Kidney epithelial cell (primary cell): ENCODE results near the gene ROS1. TPM values are rescaled to one million over a fixed set of nuclear protein-coding genes. Genes with fewer than 3 reads are reported as not detected.
"Not testable (repeated sequence)": the region's sequence is repeated elsewhere in the genome, so short reads cannot be mapped to it uniquely, and the experiment has no call there.

ENCODE experiments used
- DNase-seq: peaks from one replicate; pipeline ENCODE4 v3.0.0-alpha.2; 2010; ENCODE audit warnings: low read depth
- H3K27me3 ChIP-seq: 2 replicates; pipeline ENCODE4 v1.6.0; 2011; ENCODE audit warnings: low read length; ENCODE audit not compliant: control insufficient read depth, insufficient read depth
- H3K36me3 ChIP-seq: 2 replicates; pipeline ENCODE4 v1.5.1; 2011; ENCODE audit warnings: low read length; ENCODE audit not compliant: control insufficient read depth, insufficient read depth
- H3K4me3 ChIP-seq: 2 replicates; pipeline ENCODE4 v1.5.1; 2011; ENCODE audit warnings: low read depth, mild to moderate bottlenecking, control low read depth, low read length
- total RNA-seq: library from RNA; depleted of rRNA; stranded (reverse); fragments of >200 nt; gene quantifications from 2 replicates; pipeline ENCODE4 v1.2.3, GENCODE V29; 2015
- TF ChIP-seq, protein P1 (sequence below): IDR thresholded peaks from 2 replicates; pipeline ENCODE4 v1.5.1; 2011; ENCODE audit warnings: mild to moderate bottlenecking, moderate library complexity, low read length, control low read depth, inconsistent platforms; ENCODE audit not compliant: insufficient read depth, poor library complexity, severe bottlenecking

ROS1 gene
- total RNA-seq, 1 donor from 2014 or later, result 0.04 TPM

DNA sequence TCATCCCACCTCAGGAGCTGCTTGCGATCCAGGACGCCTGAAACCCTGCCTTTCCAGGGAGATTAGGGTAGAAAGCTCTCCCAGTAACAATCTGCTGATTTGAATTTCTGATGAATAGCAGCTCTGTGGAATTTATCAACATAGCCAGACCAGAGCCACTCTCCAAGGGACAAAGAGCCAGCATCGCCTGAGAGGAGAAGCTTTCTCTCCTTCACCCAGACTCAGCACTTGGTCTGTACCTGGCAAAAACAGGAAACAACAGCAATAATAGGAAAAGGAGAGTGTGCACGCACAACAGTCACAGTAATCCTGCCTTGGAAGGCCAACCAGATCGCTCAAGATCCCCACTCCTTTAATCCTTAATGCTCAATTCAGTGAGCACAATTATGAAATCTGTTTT, 22.3 kb upstream of the ROS1 start:
- DNase-seq, result no peak
- Histone ChIP-seq H3K27me3 (no peaks in the 10 kb centered on the region), H3K36me3 (no peaks in the 10 kb centered on the region), H3K4me3 (no peak overlapping the region)
- TF ChIP-seq, protein P1, sequence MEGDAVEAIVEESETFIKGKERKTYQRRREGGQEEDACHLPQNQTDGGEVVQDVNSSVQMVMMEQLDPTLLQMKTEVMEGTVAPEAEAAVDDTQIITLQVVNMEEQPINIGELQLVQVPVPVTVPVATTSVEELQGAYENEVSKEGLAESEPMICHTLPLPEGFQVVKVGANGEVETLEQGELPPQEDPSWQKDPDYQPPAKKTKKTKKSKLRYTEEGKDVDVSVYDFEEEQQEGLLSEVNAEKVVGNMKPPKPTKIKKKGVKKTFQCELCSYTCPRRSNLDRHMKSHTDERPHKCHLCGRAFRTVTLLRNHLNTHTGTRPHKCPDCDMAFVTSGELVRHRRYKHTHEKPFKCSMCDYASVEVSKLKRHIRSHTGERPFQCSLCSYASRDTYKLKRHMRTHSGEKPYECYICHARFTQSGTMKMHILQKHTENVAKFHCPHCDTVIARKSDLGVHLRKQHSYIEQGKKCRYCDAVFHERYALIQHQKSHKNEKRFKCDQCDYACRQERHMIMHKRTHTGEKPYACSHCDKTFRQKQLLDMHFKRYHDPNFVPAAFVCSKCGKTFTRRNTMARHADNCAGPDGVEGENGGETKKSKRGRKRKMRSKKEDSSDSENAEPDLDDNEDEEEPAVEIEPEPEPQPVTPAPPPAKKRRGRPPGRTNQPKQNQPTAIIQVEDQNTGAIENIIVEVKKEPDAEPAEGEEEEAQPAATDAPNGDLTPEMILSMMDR, result no peak

DNA sequence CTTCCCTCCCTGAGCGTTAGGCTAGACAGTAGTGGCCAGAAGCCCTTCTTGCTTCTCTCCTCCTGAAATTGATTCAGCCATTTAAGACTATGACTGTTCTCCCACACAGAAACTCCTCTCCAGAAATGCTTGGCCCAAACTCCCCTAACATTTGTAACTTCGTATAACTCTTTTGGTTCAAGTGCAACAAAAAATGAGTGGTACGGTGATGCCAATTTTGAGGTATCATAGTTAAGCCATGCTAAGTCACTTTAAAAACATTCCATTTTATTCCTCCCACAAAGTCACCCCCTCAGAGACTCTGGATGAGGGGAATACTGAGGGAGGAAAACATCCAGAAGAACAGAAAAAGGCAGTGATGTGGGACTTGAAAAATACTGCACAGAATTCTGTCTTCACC, 21.1 kb upstream of the ROS1 start:
- Histone ChIP-seq H3K36me3 (no peaks in the 10 kb centered on the region), H3K4me3 (no peak overlapping the region), H3K27me3 (no peaks in the 10 kb centered on the region)
- no peak for DNase-seq
- TF ChIP-seq, protein P1, result no peak

DNA sequence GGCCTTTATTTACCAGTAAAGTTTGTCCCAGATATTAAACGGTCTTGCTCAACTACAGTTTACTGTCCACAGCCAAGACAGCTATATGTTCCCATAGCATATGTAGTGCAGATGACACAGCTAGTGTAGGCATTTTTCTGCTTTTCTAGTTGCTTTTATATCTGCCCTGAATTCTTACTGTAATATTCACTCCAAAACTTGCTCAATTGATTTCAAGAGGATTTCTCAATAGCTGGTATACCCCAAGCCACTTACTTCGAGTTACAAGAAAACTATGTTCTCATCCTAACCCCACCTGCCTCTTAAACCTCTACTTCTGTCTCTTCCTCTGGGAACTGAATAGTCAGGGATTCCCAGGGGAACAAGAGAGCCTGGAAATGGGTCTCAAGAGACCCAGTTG, 18.9 kb upstream of the ROS1 start:
- H3K27me3 ChIP-seq, result no peaks in the 10 kb centered on the region

DNA sequence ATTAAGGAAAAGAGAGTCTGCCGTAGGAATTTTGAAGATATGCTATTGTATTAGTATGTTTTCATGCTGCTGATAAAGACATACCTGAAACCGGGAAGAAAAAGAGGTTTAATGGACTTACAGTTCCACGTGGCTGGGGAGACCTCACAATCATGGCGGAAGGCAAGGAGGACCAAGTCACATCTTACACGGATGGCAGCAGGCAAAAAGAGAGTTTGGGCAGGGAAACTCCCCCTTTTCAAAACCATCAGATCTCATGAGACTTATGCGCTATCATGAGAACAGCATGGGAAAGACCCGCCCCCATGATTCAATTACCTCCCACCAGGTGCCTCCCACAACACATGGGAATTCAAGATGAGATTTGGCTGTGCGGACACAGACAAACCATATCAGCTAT, 16.6 kb upstream of the ROS1 start:
- not testable (repeated sequence) for H3K27me3 ChIP-seq, H3K36me3 ChIP-seq, DNase-seq, H3K4me3 ChIP-seq

More for the DNA sequence above, 18.9 kb upstream of the ROS1 start:
- Histone ChIP-seq H3K36me3 (no peaks in the 10 kb centered on the region), H3K4me3 (no peak overlapping the region)
- DNase-seq, result no peak
- TF ChIP-seq, protein P1, result no peak

DNA sequence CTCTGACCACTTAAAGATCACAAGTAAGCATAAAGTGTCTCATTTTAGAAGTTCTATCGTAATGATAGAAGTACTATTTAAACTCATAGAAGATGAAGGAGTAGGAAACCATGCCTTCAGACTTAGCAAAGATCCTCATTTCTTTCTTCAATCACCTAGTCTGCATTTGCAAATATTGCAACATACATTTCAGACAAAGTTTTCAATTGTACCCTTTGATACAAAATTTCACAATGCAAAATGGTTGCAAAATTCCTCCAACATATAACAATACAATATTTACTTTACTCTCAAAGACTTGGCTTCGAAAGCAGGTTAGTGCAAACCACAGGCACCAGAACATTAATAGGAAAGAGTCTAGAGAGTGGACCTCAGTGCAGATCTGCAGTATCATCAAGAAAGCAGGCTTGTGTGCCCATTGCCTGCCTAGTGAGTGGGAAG, 16.1 kb upstream of the ROS1 start:
- H3K36me3 ChIP-seq, result no peaks in the 10 kb centered on the region
- no peak overlapping the region for H3K4me3 ChIP-seq
- no peak for DNase-seq
- TF ChIP-seq, protein P1, result no peak
- no peaks in the 10 kb centered on the region for H3K27me3 ChIP-seq

DNA sequence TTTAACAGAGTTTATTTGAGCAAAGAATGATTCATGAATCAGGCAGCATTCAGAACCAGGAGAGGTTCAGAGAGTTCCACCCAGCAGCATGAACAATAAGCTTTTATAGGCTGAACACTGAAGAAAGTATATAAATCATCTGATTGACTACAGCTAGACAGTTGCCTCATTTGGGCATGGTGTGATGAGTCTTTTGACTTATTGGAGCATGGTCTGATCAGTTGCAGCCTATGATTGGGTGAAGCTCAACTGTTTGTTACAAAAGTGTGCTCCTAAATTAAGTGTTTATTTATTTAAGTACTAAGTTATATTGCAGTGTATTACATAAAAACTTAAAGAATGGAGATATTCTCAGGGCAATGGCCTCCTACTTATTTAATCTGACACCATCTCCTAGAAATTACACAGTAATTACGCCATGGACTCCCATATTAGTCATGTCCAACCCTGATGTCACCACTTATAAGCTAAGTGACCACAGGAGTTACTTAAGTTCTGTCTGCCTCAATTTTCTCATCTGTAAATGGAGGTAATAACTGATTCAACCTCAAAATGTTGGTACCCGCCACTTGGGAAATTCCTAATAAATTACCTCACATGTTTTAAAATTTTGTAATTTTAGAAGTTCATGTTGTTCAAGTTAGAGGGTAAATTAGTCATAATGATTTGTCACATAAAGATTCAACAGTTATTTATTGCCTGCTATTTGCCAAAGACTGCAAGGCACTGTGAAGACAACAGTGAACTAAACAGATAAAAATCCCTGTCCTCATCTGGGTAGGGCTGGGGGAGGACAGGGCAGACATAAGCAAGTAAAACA, 15.2 kb upstream of the ROS1 start:
- Histone ChIP-seq H3K4me3 (no peak overlapping the region), H3K27me3 (no peaks in the 10 kb centered on the region), H3K36me3 (no peaks in the 10 kb centered on the region)
- TF ChIP-seq, protein P1, result no peak
- peak; percentile 49 for DNase-seq
